Measurements from ENCODE around the gene TNRC18.
"Not testable (repeated sequence)": the region's sequence is repeated elsewhere in the genome, so short reads cannot be mapped to it uniquely, and the experiment has no call there.

TNRC18 gene

DNA sequence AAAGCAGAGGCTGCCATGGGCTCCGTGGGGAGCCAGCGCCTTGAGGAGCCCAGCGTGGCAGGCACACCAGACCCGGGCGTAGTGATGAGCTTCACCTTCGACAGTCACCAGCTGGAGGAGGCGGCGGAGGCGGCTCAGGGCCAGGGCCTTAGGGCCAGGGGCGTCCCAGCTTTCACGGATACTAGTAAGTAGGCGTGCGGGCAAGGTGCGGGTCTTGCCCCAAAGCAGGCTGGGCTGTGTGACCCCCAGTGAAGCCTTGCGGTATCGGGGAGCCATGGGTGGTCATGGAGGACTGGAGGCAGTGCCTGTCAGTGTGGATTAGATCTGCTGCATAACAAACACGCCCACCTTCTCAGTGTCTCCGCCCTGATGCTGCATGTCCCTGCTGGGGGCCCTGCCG lies 135.8 kb downstream of the TNRC18 start:
- no peak for DNase-seq

DNA sequence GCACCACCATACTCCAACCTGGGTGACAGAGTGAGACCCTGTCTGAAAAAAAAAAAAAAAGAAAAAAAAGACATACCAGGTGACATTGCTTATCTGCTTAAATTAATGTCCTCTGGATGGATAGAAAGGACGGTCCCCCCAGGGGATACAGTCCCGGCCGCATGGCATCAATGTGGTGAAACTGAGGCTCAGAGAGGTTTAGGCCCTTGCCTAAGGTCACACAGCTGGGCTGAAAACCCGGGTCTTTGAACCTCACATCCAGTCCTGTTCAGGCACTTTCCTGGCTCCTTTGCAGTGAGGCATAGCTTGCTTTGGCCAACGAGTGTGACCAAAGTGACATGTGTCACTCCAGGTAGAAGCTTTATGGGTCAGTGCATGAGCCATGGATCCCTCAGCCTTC lies 136.3 kb downstream of the TNRC18 start:
- not testable (repeated sequence) for DNase-seq

- DNase-seq, result no peak
Measured at GRCh38 chr7:5286933-5287332, 136.7 kb downstream of the TNRC18 start.

- no peak for DNase-seq
Measured at GRCh38 chr7:5284304-5285281, 139.0 kb downstream of the TNRC18 start.

- DNase-seq, result no peak
Measured at GRCh38 chr7:5283421-5284303, 140.0 kb downstream of the TNRC18 start.

DNA sequence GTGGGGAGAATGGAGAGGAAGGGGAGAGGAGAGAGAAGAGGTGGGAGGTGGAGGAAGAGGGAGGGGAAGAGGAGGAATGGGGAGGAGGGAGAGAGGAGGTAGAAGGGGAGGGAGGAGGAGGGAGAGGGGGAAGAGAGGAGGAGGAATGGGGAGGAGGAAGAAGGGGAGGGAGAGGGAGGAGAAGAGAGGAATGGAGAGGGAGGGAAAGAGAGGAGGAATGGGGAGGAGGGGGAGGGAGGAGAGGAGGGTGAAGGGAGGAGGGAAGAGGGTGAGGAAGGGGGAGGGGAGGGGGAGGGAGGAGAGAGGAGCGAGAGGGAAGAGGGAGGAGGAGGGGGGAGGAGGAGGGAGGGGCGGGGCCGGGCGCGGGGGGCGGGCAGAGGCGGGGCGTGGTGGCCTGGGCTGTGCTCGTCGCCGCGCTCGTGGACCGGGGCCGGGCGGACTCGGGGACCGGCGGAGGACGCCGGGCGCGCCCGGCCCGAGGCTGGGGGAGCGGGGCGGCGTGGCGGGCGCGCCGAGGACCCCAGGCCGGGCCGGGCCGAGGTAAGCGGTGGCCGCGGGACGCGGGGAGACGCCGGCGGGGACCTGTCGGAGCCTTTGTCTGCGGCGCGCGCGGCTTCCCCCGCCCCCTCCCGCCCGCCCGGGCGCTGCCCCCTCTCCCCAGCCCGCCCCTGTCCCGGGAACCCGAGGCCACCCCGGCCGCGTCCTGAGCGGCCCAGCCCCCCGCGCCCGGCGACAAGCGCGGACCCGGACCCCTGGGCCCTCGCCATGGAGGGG lies 140.9 kb downstream of the TNRC18 start, which contains the start of gene SLC29A4:
TSS of gene SLC29A4 (plus strand) at position 401 of the 774 bp plus-strand sequence. CDS start 4,874 bp downstream, outside the sequence.
- DNase-seq, result no peak

DNA sequence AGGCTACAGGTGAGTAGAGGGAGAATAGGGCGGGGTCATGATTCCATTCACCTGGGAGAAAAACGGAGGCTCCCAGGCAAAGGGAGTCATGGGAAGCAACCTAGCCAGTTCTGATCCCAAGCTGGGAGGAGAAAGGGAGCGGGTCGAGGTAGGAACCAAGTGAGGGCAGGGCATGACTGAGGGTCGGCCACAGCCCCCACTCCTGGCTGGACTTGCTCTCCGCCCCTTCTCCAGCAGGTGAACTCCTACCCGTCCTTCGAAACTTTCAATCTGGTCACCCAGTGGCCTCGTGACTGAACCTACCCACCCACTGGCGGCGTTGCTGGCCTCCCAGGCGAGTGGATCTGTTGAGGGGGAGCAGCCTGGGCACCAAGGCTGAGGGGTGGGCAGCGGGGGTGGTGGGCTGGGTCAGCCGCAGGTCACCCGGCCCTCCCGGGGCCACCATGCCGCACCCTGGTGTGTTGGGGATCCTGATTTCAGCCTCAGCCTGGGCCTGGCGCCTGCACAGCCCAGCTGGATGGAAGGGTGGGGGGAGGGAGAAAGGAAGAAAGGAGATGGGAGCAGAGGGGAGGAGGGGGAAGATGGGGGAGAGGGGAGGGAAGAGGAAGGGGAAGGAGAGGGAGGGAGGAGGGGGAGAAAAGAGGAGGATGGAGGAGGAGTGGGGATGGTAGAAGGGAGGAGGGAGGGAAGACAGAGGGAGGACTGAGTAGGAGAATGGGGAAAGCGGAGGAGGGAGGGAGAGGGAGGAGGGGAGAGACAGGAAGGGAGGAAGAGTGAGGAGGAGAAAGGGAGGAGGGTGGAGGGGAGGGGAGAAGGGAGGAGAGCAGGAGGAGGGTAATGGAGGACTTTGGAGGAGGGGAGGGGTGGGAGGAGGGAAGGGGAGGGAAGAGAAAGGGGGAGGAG lies 141.8 kb downstream of the TNRC18 start:
- not testable (repeated sequence) for DNase-seq

- DNase-seq, result no peak
Measured at GRCh38 chr7:5279734-5280133, 143.9 kb downstream of the TNRC18 start.

DNA sequence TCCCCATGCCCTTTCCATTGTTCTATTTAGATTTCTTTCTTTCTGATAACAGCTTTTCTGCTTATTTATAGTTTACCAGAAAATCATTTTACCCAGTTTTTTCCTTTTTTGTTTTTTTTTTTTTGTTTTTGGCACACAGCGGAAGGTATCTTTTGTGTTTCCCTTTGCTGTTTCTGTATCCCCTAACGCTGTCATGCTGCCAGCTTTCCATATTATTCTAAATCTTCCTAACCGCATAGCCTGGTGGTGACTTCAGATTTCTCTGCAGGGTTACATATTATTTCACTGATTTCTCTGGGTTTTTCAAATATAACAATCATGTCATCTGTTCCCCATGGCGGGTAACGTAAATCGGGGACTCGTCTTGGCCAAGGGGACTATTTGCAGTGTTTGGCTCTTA lies 144.9 kb downstream of the TNRC18 start:
- DNase-seq, result no peak

DNA sequence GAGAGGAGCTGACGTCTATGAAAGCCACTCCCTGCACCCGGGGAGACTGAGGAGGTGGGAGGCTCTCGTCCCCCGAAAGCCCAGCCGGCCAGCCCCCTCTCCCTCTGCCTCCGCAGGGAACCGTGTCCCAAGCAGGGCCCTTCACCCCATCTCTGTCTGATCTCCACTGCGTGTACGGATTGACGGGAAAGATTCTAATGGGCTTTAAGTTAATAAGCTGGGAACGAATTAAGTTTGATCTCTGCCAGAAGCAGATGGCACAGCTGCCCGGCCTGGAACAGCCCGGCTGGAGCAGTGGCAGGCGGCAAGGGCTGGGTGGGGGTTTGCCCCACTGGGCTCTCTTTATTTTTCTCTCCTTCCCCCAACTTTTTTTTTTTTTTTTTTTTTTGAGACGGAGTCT lies 147.0 kb downstream of the TNRC18 start:
- DNase-seq, result no peak

DNA sequence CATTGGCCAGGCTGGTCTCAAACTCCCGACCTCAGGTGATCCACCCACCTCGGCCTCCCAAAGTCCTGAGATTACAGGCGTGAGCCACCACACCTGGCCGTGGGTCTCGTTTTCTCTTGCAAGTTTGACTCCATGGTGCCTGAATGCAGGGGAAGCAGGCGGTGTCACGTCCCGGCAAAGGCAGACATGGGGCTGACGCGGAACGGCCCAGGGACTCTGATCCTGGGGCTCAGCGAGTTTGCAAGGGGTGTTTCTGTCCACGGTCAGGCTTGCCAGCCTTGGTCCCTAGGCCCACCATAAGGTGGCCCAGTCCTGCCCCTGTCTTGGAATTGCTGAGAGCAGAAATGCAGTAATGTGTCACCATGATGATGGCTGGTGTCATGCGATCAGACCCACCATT lies 147.5 kb downstream of the TNRC18 start:
- DNase-seq, result not testable (repeated sequence)

- DNase-seq, result not testable (repeated sequence)
Measured at GRCh38 chr7:5275510-5275909, 148.1 kb downstream of the TNRC18 start.

- not testable (repeated sequence) for DNase-seq
Measured at GRCh38 chr7:5274985-5275431, 148.6 kb downstream of the TNRC18 start.

DNA sequence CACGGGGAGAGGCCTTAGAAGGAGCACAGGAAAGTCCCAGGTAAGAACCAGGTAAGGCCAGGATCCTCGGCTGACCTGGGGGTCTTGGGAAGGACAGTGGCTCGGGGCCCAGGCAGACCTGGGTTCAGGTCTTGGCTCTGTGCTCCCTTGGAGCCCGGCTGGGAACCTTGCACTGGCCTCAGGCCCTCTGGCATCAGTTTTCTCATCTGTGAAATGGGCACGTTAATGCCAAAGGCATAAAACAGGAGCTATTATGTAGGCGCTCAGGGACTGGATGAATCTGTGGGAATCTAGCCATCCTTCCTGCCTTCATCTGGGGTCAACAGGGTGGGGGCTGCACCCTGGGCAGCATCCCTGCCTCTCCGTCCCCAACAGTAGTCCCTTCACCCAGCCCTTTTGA lies 149.2 kb downstream of the TNRC18 start:
- DNase-seq, result no peak

- not testable (repeated sequence) for DNase-seq
Measured at GRCh38 chr7:5273831-5274405, 149.7 kb downstream of the TNRC18 start.

GRCh38 chr7:5270788-5271187 lies 152.8 kb downstream of the TNRC18 start:
- DNase-seq, result no peak

DNA sequence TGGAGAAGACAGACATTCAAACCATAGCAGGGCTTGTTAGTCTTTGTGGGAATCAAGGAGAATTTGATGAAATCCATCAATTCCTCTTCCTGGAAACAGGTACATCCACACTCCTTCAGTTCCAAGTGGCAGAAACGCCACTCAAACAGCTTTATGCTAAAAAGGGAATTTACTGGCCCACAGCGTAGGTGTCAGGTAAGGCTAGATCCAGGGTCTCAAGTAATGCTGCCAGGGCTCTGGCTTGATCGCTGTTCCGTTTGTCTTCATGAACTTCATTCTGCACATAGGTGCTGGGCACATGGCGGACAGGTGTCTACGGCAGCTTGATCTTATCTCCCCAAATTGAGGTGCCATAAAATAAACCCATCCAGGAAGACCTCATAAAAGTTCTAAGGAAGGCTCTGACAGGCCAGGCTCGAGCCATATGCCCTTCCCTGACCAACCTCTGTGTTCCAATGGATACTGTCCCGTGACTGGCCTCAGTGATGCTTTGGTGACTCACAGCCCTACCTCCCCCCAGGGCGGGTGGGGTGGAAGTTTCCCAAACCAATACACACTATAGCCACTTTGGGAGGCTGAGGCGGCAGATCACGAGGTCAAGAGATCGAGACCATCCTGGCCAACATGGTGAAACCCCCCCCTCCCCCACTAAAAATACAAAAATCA lies 153.5 kb downstream of the TNRC18 start:
- DNase-seq, result not testable (repeated sequence)

- DNase-seq, result not testable (repeated sequence)
Measured at GRCh38 chr7:5267829-5268228, 155.8 kb downstream of the TNRC18 start.

- no peak for DNase-seq
Measured at GRCh38 chr7:5266191-5267028, 157.2 kb downstream of the TNRC18 start.
